ENCODE measurements around the gene CBX7.

Gene CBX7

DNA sequence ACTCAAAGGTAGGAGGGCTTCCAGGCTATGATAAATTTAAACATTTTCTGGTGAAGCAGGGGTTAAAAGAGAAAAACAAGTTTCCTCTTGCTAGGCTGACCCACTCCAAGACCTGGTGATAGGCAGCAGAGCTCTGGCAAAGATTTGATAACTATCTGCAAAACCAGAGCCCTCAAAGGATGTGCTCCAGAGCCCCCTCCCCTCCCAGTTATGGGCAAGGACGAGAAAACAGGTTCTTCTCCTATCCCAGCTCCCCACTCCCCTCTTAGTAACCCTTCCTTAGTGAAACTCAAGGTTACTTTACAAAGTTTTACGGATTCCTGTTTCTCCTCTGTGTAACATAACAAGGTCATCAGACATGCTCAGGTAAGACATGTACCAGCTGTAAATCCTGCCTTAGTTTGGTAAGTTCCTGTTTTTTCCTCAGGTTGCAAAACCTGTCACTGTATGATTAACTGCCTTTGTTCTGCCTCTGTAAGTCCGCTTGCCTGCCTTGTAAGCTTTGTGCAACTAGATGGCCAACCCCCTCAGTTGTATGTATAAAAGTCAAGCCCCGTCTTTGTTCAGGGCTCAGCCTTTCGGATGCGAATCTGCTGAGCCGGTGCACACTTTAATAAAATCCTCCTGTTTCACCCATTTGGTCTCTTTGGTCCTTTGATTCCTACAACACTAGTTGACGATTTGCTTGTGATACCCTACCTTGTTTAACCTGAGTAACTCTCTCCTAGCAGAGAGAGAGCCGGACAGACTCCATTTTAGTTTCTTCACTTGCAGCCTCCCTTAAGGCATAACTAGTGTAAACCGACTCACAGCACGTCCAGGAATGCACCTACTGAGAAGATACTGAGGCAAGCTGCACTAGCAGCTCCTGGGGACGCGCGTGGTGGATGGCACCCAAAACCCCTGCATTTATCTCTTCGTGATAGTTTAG, 41.6 kb downstream of the CBX7 start:
- no peak for DNase-seq (ENCODE audit: low read depth, low spot score)
- Histone ChIP-seq H3K36me3 (ENCODE audit: insufficient read depth, low read length) (no peaks in the 10 kb centered on the region), H3K4me3 (no peak overlapping the region), H3K27ac (no peak overlapping the region), H3K9ac (ENCODE audit: insufficient read length) (no peak overlapping the region), H3K9me3 (ENCODE audit: low read depth, low read length) (no peaks in the 10 kb centered on the region)
- TF ChIP-seq EZH2 (IDR thresholded peaks at IDR 0.05) = no peak
- no peak for TF ChIP-seq FOXP2 (optimal IDR thresholded peaks at IDR 0.05; ENCODE audit: control extremely low read depth, extremely low read length, insufficient read depth)
- no peak for TF ChIP-seq POLR2AphosphoS5 (IDR thresholded peaks at IDR 0.05; ENCODE audit: borderline replicate concordance, low read depth, low read length)

DNA sequence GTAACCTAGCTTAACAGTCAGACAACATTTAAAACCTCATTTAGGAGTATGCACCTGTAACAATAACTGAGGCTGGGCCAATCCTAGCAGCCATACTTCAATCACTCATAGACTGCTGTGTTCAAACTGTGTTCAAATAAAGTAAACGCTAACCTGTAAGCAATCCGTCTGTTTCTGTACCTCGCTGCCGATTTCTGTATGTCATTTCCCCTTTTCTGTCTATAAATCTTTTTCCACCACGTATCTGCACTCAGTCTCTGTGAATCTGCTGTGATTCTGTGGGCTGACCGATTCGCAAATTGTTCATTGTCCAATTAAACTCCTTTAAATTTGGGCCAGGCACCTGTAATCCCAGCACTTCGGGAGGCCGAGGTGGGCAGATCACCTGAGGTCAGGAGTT, 43.1 kb downstream of the CBX7 start:
- H3K4me3 ChIP-seq = no peak overlapping the region
- no peaks in the 10 kb centered on the region for H3K36me3 ChIP-seq (ENCODE audit: insufficient read depth, low read length)
- H3K9ac ChIP-seq (ENCODE audit: insufficient read length) = no peak overlapping the region
- no peaks in the 10 kb centered on the region for H3K9me3 ChIP-seq (ENCODE audit: low read depth, low read length)
- TF ChIP-seq POLR2AphosphoS5 (IDR thresholded peaks at IDR 0.05; ENCODE audit: borderline replicate concordance, low read depth, low read length) (no peak), FOXP2 (optimal IDR thresholded peaks at IDR 0.05; ENCODE audit: control extremely low read depth, extremely low read length, insufficient read depth) (no peak), EZH2 (IDR thresholded peaks at IDR 0.05) (no peak)
- H3K27ac ChIP-seq = no peak overlapping the region
- DNase-seq (ENCODE audit: low read depth, low spot score) = no peak

GRCh38 chr22:39108487-39108886, 44.0 kb downstream of the CBX7 start:
- H3K9me3 ChIP-seq (ENCODE audit: low read depth, low read length) = no peaks in the 10 kb centered on the region
- no peaks in the 10 kb centered on the region for H3K36me3 ChIP-seq (ENCODE audit: insufficient read depth, low read length)
- no peak overlapping the region for H3K4me3 ChIP-seq
- H3K27ac ChIP-seq = no peak overlapping the region
- no peak overlapping the region for H3K9ac ChIP-seq (ENCODE audit: insufficient read length)
- no peak for TF ChIP-seq POLR2AphosphoS5 (IDR thresholded peaks at IDR 0.05; ENCODE audit: borderline replicate concordance, low read depth, low read length)
- TF ChIP-seq FOXP2 (optimal IDR thresholded peaks at IDR 0.05; ENCODE audit: control extremely low read depth, extremely low read length, insufficient read depth) = no peak
- no peak for TF ChIP-seq EZH2 (IDR thresholded peaks at IDR 0.05)
- no peak for DNase-seq (ENCODE audit: low read depth, low spot score)

- no peak for DNase-seq (ENCODE audit: low read depth, low spot score)
- TF ChIP-seq EZH2 (IDR thresholded peaks at IDR 0.05) = no peak
- TF ChIP-seq FOXP2 (optimal IDR thresholded peaks at IDR 0.05; ENCODE audit: control extremely low read depth, extremely low read length, insufficient read depth) = no peak
Measured at GRCh38 chr22:39106326-39106725, 46.2 kb downstream of the CBX7 start.

GRCh38 chr22:39103431-39103830, 49.0 kb downstream of the CBX7 start:
- Histone ChIP-seq H3K27ac (no peak overlapping the region), H3K9me3 (ENCODE audit: low read depth, low read length) (no peaks in the 10 kb centered on the region), H3K9ac (ENCODE audit: insufficient read length) (no peak overlapping the region), H3K4me3 (no peak overlapping the region), H3K36me3 (ENCODE audit: insufficient read depth, low read length) (no peaks in the 10 kb centered on the region)
- TF ChIP-seq FOXP2 (optimal IDR thresholded peaks at IDR 0.05; ENCODE audit: control extremely low read depth, extremely low read length, insufficient read depth) = no peak
- no peak for TF ChIP-seq EZH2 (IDR thresholded peaks at IDR 0.05)
- TF ChIP-seq POLR2AphosphoS5 (IDR thresholded peaks at IDR 0.05; ENCODE audit: borderline replicate concordance, low read depth, low read length) = no peak
- no peak for DNase-seq (ENCODE audit: low read depth, low spot score)

More at GRCh38 chr22:39106326-39106725, 46.2 kb downstream of the CBX7 start:
- H3K27ac ChIP-seq = no peak overlapping the region
- no peak overlapping the region for H3K9ac ChIP-seq (ENCODE audit: insufficient read length)
- no peaks in the 10 kb centered on the region for H3K36me3 ChIP-seq (ENCODE audit: insufficient read depth, low read length)
- H3K4me3 ChIP-seq = no peak overlapping the region
- H3K9me3 ChIP-seq (ENCODE audit: low read depth, low read length) = no peaks in the 10 kb centered on the region

DNA sequence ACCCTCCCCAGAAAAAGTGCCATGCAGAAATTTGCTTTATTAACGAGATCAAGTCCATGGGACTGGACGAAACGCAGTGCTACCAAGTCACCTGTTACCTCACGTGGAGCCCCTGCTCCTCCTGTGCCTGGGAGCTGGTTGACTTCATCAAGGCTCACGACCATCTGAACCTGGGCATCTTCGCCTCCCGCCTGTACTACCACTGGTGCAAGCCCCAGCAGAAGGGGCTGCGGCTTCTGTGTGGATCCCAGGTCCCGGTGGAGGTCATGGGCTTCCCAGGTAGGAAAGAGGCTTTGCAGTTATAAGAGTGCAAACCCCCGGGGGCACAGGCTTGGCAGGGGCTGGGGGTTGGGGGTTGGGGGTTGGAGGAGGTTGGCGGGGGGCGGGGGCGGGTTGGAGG, 51.3 kb downstream of the CBX7 start:
- Histone ChIP-seq H3K9ac (ENCODE audit: insufficient read length) (no peak overlapping the region), H3K9me3 (ENCODE audit: low read depth, low read length) (no peaks in the 10 kb centered on the region), H3K27ac (no peak overlapping the region), H3K36me3 (ENCODE audit: insufficient read depth, low read length) (no peaks in the 10 kb centered on the region), H3K4me3 (no peak overlapping the region)
- no peak for DNase-seq (ENCODE audit: low read depth, low spot score)
- TF ChIP-seq POLR2AphosphoS5 (IDR thresholded peaks at IDR 0.05; ENCODE audit: borderline replicate concordance, low read depth, low read length) (no peak), EZH2 (IDR thresholded peaks at IDR 0.05) (no peak), FOXP2 (optimal IDR thresholded peaks at IDR 0.05; ENCODE audit: control extremely low read depth, extremely low read length, insufficient read depth) (no peak)

DNA sequence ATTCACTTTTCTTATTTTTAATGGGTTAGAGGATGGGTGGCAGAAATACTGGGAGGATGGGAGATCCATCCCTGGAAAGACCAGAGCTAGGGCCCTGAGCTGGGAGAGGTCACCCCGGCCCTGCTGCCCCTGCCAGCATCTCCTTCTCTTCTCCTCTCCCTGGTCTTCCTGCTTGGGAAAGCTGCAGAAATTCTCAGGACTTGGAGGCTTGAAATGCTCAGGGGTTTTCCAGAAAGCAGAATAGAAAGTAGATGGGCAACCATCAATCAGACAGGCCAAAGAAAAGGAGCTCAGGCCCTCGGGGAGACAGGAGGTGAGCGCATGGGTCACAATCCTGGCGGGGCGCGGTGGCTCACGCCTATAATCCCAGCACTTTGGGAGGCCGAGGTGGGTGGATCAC, 53.9 kb downstream of the CBX7 start:
- DNase-seq (ENCODE audit: low read depth, low spot score) = no peak
- no peaks in the 10 kb centered on the region for H3K36me3 ChIP-seq (ENCODE audit: insufficient read depth, low read length)
- H3K4me3 ChIP-seq = no peak overlapping the region
- H3K27ac ChIP-seq = no peak overlapping the region
- no peaks in the 10 kb centered on the region for H3K9me3 ChIP-seq (ENCODE audit: low read depth, low read length)
- H3K9ac ChIP-seq (ENCODE audit: insufficient read length) = no peak overlapping the region
- TF ChIP-seq FOXP2 (optimal IDR thresholded peaks at IDR 0.05; ENCODE audit: control extremely low read depth, extremely low read length, insufficient read depth) = no peak
- no peak for TF ChIP-seq POLR2AphosphoS5 (IDR thresholded peaks at IDR 0.05; ENCODE audit: borderline replicate concordance, low read depth, low read length)
- TF ChIP-seq EZH2 (IDR thresholded peaks at IDR 0.05) = no peak

DNA sequence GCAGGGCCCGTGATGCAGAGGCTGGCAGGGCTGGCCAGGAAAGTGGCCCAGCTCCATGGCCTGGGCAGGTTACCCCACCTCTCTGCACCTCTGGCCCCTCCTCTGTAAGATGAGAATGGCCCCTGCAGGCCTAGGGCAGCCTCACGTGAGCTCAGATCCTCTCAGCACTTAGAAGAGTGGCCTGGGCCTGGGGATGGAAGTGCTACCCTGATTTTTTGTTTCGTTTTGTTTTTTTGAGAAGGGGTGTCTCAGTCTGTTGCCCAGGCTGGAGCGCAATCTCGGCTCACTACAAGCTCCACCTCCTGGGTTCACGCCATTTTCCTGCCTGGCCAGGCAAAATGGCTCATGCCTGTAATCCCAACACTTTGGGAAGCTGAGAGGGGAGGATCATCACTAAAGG, 54.5 kb downstream of the CBX7 start:
- H3K9me3 ChIP-seq (ENCODE audit: low read depth, low read length) = no peaks in the 10 kb centered on the region
- no peak overlapping the region for H3K9ac ChIP-seq (ENCODE audit: insufficient read length)
- no peak for TF ChIP-seq POLR2AphosphoS5 (IDR thresholded peaks at IDR 0.05; ENCODE audit: borderline replicate concordance, low read depth, low read length)
- no peak for TF ChIP-seq FOXP2 (optimal IDR thresholded peaks at IDR 0.05; ENCODE audit: control extremely low read depth, extremely low read length, insufficient read depth)
- TF ChIP-seq EZH2 (IDR thresholded peaks at IDR 0.05) = no peak
- H3K27ac ChIP-seq = no peak overlapping the region
- no peak for DNase-seq (ENCODE audit: low read depth, low spot score)
- H3K4me3 ChIP-seq = no peak overlapping the region
- no peaks in the 10 kb centered on the region for H3K36me3 ChIP-seq (ENCODE audit: insufficient read depth, low read length)
